Stomach smooth muscle (tissue), 2 donors: Measurements from ENCODE around the gene SEL1L3.

Experiments
- H3K27ac ChIP-seq: one replicate; pipeline ENCODE4 v1.7.0; 2013; ENCODE audit warnings: mild to moderate bottlenecking, low read length, inconsistent platforms
- H3K27me3 ChIP-seq, 2 donors: one replicate each; pipeline ENCODE4 v1.7.0; 2013; ENCODE audit warnings: low read length in 2 of 2; ENCODE audit not compliant: insufficient read depth in 2 of 2, control insufficient read depth in 1 of 2
- H3K36me3 ChIP-seq, 2 donors: one replicate each; pipeline ENCODE4 v1.7.0; 2013; ENCODE audit warnings: low read length in 2 of 2; ENCODE audit not compliant: control insufficient read depth in 2 of 2, insufficient read depth in 2 of 2
- H3K4me1 ChIP-seq: one replicate; pipeline ENCODE4 v1.7.0; 2013; ENCODE audit warnings: low read length; ENCODE audit not compliant: control insufficient read depth, insufficient read depth
- H3K4me3 ChIP-seq, 2 donors: one replicate each; pipeline ENCODE4 v1.7.0; 2013; ENCODE audit warnings: low read length in 2 of 2
- H3K9ac ChIP-seq, 2 donors: one replicate each; pipeline ENCODE4 v1.7.0; 2013; ENCODE audit warnings: low read length in 2 of 2, mild to moderate bottlenecking in 1 of 2
- H3K9me3 ChIP-seq, 2 donors: one replicate each; pipeline ENCODE4 v1.7.0; 2013; ENCODE audit warnings: low read length in 2 of 2; ENCODE audit not compliant: control insufficient read depth in 2 of 2
- donor health status: healthy.
- donor health status: Pancreatic carcinoma.

Gene SEL1L3

GRCh38 chr4:25767877-25768725, 94.7 kb downstream of the SEL1L3 start:
- Histone ChIP-seq H3K4me3 (no peak overlapping the region), H3K9me3 (no peaks in the 10 kb centered on the region), H3K36me3 (no peaks in the 10 kb centered on the region), H3K4me1 (no peaks in the 10 kb centered on the region), H3K9ac (no peak overlapping the region), H3K27me3 (no peaks in the 10 kb centered on the region), H3K27ac (no peak overlapping the region)

DNA sequence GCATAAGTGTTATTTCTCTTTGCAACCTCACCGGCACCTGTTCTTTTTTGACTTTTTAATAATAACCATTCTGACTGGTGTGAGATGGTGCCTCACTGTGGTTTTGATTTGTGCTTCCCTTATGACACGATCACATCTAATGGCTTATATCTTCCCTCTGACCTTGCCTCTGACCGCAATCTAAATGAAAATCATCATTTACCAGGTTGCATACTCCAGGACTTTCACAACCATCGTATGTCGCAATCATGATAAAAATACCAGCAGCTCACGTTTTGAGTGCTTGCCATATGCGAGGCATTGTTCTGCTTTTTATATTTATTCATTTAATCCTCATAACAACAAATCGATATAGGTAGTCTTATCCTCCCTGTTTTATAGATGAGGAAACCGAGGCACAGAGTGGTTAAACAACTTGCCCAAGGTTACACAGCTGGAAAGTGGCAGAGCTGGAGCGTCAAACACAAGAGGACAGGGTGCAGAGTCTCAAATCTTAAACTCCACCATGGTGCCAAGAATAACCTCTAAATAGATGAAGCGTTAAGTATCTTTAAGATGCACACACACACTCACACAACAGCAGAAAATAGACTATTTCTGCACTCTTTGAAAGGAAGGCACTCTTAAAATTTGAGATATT, 102.2 kb downstream of the SEL1L3 start:
- H3K9ac ChIP-seq, result no peak overlapping the region
- H3K4me1 ChIP-seq, result no peaks in the 10 kb centered on the region
- H3K9me3 ChIP-seq, result no peaks in the 10 kb centered on the region
- no peaks in the 10 kb centered on the region for H3K36me3 ChIP-seq
- no peaks in the 10 kb centered on the region for H3K27me3 ChIP-seq
- H3K27ac ChIP-seq, result no peak overlapping the region
- H3K4me3 ChIP-seq, result no peak overlapping the region

GRCh38 chr4:25760048-25760447, 102.7 kb downstream of the SEL1L3 start:
- no peaks in the 10 kb centered on the region for H3K27me3 ChIP-seq
- H3K4me3 ChIP-seq, result no peak overlapping the region
- H3K36me3 ChIP-seq, result no peaks in the 10 kb centered on the region
- H3K9me3 ChIP-seq, result no peaks in the 10 kb centered on the region
- no peaks in the 10 kb centered on the region for H3K4me1 ChIP-seq
- no peak overlapping the region for H3K9ac ChIP-seq
- H3K27ac ChIP-seq, result no peak overlapping the region

GRCh38 chr4:25759101-25759500, 103.7 kb downstream of the SEL1L3 start:
- Histone ChIP-seq H3K9me3 (no peaks in the 10 kb centered on the region), H3K36me3 (no peaks in the 10 kb centered on the region), H3K27ac (no peak overlapping the region), H3K4me3 (no peak overlapping the region), H3K4me1 (no peaks in the 10 kb centered on the region), H3K27me3 (no peaks in the 10 kb centered on the region), H3K9ac (no peak overlapping the region)

- Histone ChIP-seq H3K4me1 (no peaks in the 10 kb centered on the region), H3K9ac (no peak overlapping the region), H3K4me3 (no peak overlapping the region), H3K36me3 (no peaks in the 10 kb centered on the region), H3K9me3 (no peaks in the 10 kb centered on the region), H3K27me3 (no peaks in the 10 kb centered on the region), H3K27ac (no peak overlapping the region)
Measured at GRCh38 chr4:25757452-25757851, 105.3 kb downstream of the SEL1L3 start.

DNA sequence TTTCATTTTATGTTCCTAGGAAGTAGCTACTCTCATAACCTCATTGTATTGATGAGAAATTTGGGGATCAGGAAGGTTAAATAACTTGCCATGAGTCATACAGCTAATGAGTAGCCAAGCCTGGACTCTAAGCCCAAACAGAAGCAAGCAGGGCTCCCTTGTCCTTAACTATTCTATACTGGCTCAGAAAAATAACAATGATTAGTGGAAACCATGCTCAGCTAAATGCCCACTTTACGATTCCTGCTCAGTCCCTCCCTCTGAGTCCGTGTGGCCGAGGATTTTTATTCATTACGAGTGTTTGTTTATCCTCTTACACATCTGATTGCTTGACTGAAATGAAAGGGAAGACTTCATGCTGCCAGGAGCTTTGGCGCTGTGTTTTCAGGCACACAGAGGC, 106.3 kb downstream of the SEL1L3 start:
- Histone ChIP-seq H3K27ac (no peak overlapping the region), H3K9ac (no peak overlapping the region), H3K9me3 (no peaks in the 10 kb centered on the region), H3K27me3 (no peaks in the 10 kb centered on the region), H3K36me3 (no peaks in the 10 kb centered on the region), H3K4me1 (no peaks in the 10 kb centered on the region), H3K4me3 (no peak overlapping the region)

GRCh38 chr4:25755911-25756310, 106.9 kb downstream of the SEL1L3 start:
- Histone ChIP-seq H3K27me3 (no peaks in the 10 kb centered on the region), H3K27ac (no peak overlapping the region), H3K4me3 (no peak overlapping the region), H3K4me1 (no peaks in the 10 kb centered on the region), H3K36me3 (no peaks in the 10 kb centered on the region), H3K9me3 (no peaks in the 10 kb centered on the region), H3K9ac (no peak overlapping the region)

- Histone ChIP-seq H3K9me3 (no peaks in the 10 kb centered on the region), H3K36me3 (no peaks in the 10 kb centered on the region), H3K27ac (no peak overlapping the region), H3K4me3 (no peak overlapping the region), H3K27me3 (no peaks in the 10 kb centered on the region), H3K4me1 (no peaks in the 10 kb centered on the region), H3K9ac (no peak overlapping the region)
Measured at GRCh38 chr4:25753239-25753638, 109.5 kb downstream of the SEL1L3 start.

DNA sequence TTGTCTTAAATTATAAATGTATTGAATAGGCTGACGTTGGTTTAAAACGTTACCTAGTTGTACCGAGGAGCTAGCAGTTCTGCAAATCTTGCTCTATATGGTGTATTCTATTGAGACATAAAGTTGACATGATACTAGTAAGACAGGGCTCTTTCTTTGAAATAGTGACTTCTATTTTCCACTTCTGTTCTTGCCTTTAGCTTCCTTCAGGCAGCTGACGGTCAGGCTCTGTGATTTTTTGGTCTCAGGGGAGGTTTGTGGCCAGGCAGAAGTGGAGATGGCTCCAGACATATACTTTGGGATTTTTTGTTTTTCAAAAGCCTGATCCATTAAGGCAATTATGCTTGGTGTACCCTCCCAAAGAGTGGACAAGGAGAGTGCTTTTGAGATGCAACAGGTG, 111.9 kb downstream of the SEL1L3 start:
- Histone ChIP-seq H3K9me3 (no peaks in the 10 kb centered on the region), H3K27me3 (no peaks in the 10 kb centered on the region), H3K36me3 (no peaks in the 10 kb centered on the region), H3K27ac (no peak overlapping the region), H3K9ac (no peak overlapping the region), H3K4me3 (no peak overlapping the region), H3K4me1 (no peaks in the 10 kb centered on the region)

DNA sequence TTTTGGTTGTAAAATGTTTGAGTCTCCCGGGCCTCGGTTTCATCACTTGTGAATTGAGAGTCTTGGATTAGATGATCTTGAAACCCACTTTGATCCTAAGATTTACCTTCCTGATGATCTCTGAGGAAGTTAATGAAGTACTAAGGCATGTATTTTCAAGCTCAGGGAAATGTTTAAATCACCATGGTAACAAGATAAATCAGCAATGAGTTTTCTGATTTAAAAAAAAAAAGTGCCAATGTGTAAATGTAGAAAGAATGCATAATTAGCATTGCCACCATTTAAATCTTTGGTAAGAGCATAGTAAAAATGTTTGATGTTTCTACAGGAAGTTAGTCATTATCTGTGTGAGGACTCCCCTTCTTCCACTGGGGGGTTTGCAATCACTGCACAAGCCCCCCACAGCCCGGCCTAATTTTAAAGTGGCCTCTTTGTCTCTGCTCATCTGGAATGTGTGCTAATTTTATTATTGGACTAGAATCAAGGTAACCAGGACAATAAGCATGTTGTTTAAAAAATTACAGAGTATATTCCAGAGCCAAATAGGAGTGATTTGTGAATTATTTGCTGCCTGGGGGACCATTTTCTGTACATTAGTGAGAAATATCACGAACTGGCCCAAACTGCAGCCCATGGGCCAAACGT, 113.5 kb downstream of the SEL1L3 start:
- no peak overlapping the region for H3K27ac ChIP-seq
- no peak overlapping the region for H3K9ac ChIP-seq
- no peaks in the 10 kb centered on the region for H3K4me1 ChIP-seq

DNA sequence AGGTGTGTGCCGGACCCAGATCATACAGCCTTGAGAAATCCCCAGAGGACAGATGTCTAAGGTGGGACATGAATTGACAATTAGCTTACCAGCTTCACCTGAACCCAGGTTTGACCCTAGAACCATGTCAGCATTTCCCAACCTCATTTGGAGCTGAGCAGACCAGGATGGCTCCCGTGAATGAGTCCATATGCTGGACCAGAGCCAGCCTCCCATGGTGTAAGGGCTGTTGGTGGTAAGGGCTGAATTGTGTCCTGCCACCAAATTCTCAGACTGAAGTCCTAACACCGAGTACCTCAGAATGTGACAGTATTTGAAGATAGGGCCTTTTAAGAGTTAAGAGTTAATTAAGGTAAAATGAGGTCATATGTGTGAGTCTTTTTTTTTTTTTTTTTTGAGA, 118.8 kb downstream of the SEL1L3 start:
- Histone ChIP-seq H3K9ac (no peak overlapping the region), H3K27me3 (no peaks in the 10 kb centered on the region), H3K4me3 (no peak overlapping the region), H3K4me1 (no peaks in the 10 kb centered on the region), H3K36me3 (no peaks in the 10 kb centered on the region), H3K9me3 (no peaks in the 10 kb centered on the region), H3K27ac (no peak overlapping the region)

More for the DNA sequence above, 113.5 kb downstream of the SEL1L3 start:
- no peaks in the 10 kb centered on the region for H3K36me3 ChIP-seq
- no peaks in the 10 kb centered on the region for H3K27me3 ChIP-seq
- no peaks in the 10 kb centered on the region for H3K9me3 ChIP-seq
- no peak overlapping the region for H3K4me3 ChIP-seq
